Gastroesophageal sphincter (tissue), 4 donors: ENCODE data around the gene TMTC1. TPM values are rescaled to one million over a fixed set of nuclear protein-coding genes. Genes with fewer than 3 reads are reported as not detected.

ENCODE experiments used
- ATAC-seq: fragments of 150-250 bp; one replicate; pipeline ENCODE4 v1.9.1; 2016; ENCODE audit warnings: mild to moderate bottlenecking, moderate library complexity
- H3K27ac ChIP-seq, 4 donors: fragments of 200-600 bp; sonication (generic) in 3 of 4; 1 replicate in 3 of 4; 2 replicates in 1 of 4; pipeline ENCODE4 v1.5.1; 2016 to 2019
- H3K27me3 ChIP-seq: fragments of 200-600 bp; sonication (generic); one replicate; pipeline ENCODE4 v1.5.1; 2019
- H3K36me3 ChIP-seq, 2 donors: fragments of 200-600 bp; sonication (generic); one replicate each; pipeline ENCODE4 v1.5.1; 2019; ENCODE audit warnings: control low read depth in 1 of 2
- H3K4me1 ChIP-seq, 3 donors: fragments of 200-600 bp; sonication (generic); 1 replicate in 2 of 3; 2 replicates in 1 of 3; pipeline ENCODE4 v1.5.1; 2016 to 2019; ENCODE audit warnings: control low read depth in 2 of 3
- H3K4me3 ChIP-seq, 2 donors: fragments of 200-600 bp; sonication (generic); one replicate each; pipeline ENCODE4 v1.5.1; 2019; ENCODE audit warnings: mild to moderate bottlenecking in 1 of 2, moderate library complexity in 1 of 2
- H3K9me3 ChIP-seq, 3 donors: fragments of 200-600 bp; sonication (generic); one replicate each; pipeline ENCODE4 v1.5.1; 2017 to 2019; ENCODE audit warnings: control low read depth in 2 of 3
- EP300 ChIP-seq: sonication (generic); formaldehyde crosslinking; IDR thresholded peaks from one replicate; pipeline ENCODE4 v1.6.1; 2017; ENCODE audit warnings: antibody characterized with exemption, mild to moderate bottlenecking
- POLR2A ChIP-seq, 2 donors: fragments of 450-650 bp; IDR thresholded peaks; one replicate each; pipeline ENCODE4 v1.6.1; 2017; ENCODE audit warnings: antibody characterized with exemption in 2 of 2, mild to moderate bottlenecking in 2 of 2, moderate library complexity in 1 of 2
- POLR2AphosphoS5 ChIP-seq: sonication (generic); formaldehyde crosslinking; IDR thresholded peaks from one replicate; pipeline ENCODE4 v1.6.1; 2017; ENCODE audit warnings: antibody characterized with exemption
- WGBS, 2 donors: methylation state at CpG; one replicate each; pipeline ENCODE4 v1.1.5; 2018; ENCODE audit warnings: low coverage in 1 of 2; 5-methylcytosine and 5-hydroxymethylcytosine counted together
- total RNA-seq, 4 donors: library from RNA; depleted of rRNA; stranded (reverse); fragments of >200 nt; gene quantifications; one replicate each; pipeline ENCODE4 v1.1.0, GENCODE V29; 2016
- TF ChIP-seq, protein P1 (sequence below), 4 experiments: fragments of 200-600 bp in 2 of 4; fragments of 450-650 bp in 2 of 4; sonication (generic) in 1 of 4; IDR thresholded peaks; one replicate each; pipeline ENCODE4 v1.5.1; 2017 to 2019; ENCODE audit warnings: antibody characterized with exemption in 4 of 4, mild to moderate bottlenecking in 2 of 4, moderate library complexity in 2 of 4

TMTC1 gene
- total RNA-seq, 4 donors from 2014 or later = 94.0 to 190 (median 117) TPM

DNA sequence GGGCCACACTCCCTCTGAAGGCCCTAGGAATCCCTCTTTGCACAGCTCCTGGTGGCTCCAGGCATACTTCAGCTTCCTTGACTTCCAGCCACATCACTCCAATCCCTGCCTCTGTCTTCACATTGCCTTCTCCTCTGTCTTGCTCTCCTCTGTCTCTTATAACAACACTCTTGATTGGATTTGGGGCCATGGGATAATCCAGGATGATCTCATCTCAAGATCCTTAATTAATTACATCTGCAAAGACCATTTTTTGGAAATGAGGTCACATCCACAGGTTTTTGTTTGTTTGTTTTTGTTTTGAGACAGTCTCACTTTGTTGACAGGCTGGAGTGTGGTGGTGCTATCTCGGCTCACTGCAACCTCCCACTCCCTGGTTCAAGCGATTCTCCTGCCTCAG is 88.7 kb downstream of the TMTC1 start:
- Histone ChIP-seq H3K4me3 (no peak overlapping the region), H3K9me3 (no peaks in the 10 kb centered on the region), H3K27me3 (no peaks in the 10 kb centered on the region), H3K27ac (no peak overlapping the region), H3K4me1 (no peaks in the 10 kb centered on the region), H3K36me3 (no peaks in the 10 kb centered on the region)
- 100% methylated on average over 2 of the region's 2 CpGs for WGBS, 2 donors
- ATAC-seq = no peak
- TF ChIP-seq, protein P1, sequence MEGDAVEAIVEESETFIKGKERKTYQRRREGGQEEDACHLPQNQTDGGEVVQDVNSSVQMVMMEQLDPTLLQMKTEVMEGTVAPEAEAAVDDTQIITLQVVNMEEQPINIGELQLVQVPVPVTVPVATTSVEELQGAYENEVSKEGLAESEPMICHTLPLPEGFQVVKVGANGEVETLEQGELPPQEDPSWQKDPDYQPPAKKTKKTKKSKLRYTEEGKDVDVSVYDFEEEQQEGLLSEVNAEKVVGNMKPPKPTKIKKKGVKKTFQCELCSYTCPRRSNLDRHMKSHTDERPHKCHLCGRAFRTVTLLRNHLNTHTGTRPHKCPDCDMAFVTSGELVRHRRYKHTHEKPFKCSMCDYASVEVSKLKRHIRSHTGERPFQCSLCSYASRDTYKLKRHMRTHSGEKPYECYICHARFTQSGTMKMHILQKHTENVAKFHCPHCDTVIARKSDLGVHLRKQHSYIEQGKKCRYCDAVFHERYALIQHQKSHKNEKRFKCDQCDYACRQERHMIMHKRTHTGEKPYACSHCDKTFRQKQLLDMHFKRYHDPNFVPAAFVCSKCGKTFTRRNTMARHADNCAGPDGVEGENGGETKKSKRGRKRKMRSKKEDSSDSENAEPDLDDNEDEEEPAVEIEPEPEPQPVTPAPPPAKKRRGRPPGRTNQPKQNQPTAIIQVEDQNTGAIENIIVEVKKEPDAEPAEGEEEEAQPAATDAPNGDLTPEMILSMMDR (IDR thresholded peaks at IDR 0.05) = no peak
- TF ChIP-seq POLR2AphosphoS5 (no peak), POLR2A (IDR thresholded peaks at IDR 0.05) (no peak), EP300 (no peak)

DNA sequence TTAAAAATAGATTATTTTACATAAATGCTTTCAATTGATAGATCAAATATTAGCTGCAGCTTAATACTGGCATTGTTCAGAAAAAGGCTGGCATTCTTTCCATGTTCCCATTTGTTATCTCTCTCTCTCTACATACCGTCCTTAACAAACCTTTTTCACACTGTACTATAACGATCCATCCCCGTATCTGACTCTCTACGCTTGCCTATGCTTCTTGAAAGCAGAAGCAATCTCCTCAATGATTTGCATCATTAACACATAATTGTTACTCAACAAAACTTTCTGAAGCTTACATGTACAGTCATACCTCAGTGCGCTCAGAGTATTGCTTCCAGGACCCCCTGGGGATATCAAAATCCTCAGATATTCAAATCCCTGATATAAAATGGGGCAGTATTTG is 89.7 kb downstream of the TMTC1 start:
- no peak for TF ChIP-seq POLR2AphosphoS5
- H3K27ac ChIP-seq = no peak overlapping the region
- H3K9me3 ChIP-seq = no peaks in the 10 kb centered on the region
- no peaks in the 10 kb centered on the region for H3K36me3 ChIP-seq
- H3K4me3 ChIP-seq = no peak overlapping the region
- H3K27me3 ChIP-seq = no peaks in the 10 kb centered on the region
- H3K4me1 ChIP-seq = no peaks in the 10 kb centered on the region
- WGBS, 2 donors = 94 to 97% methylated on average over 5 of the region's 5 CpGs
- ATAC-seq = no peak

DNA sequence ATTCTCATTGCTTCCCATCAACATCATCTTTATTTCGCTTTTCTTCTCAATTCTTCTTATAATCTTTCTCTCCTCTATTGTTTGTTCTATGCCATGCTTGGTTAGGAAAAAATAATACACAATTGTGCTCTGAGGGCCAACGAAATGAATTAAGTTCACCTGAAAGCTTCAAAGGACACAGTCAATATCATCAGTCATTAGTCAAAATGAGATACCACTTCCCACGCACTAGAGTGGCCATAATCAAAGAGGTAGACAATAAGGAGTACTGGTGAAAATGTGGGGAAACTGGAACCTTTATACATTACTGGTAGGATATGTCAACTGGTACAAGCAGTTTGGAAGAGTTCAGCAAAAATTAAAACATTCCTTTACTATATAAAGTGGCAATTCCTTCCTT is 91.5 kb downstream of the TMTC1 start:
- Histone ChIP-seq H3K27me3 (no peaks in the 10 kb centered on the region), H3K4me3 (no peak overlapping the region), H3K4me1 (no peaks in the 10 kb centered on the region), H3K9me3 (no peaks in the 10 kb centered on the region), H3K27ac (no peak overlapping the region), H3K36me3 (no peaks in the 10 kb centered on the region)
- ATAC-seq = no peak
- TF ChIP-seq EP300 = no peak
- WGBS, 2 donors = 81 to 93% methylated on average over 2 to 3 of the region's 3 CpGs

DNA sequence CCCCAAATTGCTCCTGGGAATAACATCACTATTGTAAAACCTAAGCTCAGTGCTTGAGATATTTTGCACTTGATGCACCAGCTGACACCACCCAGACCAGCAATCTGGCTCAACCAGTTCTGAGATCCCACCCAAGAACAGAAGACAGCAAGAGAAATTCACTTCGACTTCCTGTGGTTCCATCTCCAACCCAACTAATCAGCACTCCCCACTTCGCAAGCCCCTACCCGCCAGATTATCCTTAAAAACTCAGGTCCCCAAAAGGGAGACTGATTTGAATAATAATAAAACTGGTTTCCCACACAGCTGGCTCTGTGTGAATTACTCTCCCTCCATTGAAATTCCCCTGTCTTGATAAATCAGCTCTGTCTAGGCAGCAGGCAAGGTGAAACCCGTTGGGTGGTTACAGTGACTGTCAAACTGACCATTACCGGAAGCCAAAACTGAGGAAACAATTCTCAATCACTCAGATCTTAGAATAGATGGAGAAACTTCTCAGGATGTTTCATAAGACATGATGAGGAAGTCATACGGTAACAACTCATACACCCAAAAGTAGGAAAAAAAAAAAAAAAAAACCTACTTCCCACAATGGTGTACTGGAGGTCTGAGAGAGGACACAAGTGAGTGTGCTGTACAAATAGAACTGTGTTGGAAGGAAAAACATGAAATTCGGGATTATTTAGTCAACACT is 92.4 kb downstream of the TMTC1 start:
- Histone ChIP-seq H3K36me3 (no peaks in the 10 kb centered on the region), H3K4me1 (no peaks in the 10 kb centered on the region), H3K4me3 (no peak overlapping the region), H3K9me3 (no peaks in the 10 kb centered on the region), H3K27ac (no peak overlapping the region), H3K27me3 (no peaks in the 10 kb centered on the region)
- 76 to 100% methylated on average over 3 to 5 of the region's 7 CpGs for WGBS, 2 donors
- ATAC-seq = no peak
- TF ChIP-seq POLR2A (IDR thresholded peaks at IDR 0.05) (no peak), EP300 (no peak), POLR2AphosphoS5 (no peak)
- TF ChIP-seq, protein P1 (IDR thresholded peaks at IDR 0.05) = no peak

DNA sequence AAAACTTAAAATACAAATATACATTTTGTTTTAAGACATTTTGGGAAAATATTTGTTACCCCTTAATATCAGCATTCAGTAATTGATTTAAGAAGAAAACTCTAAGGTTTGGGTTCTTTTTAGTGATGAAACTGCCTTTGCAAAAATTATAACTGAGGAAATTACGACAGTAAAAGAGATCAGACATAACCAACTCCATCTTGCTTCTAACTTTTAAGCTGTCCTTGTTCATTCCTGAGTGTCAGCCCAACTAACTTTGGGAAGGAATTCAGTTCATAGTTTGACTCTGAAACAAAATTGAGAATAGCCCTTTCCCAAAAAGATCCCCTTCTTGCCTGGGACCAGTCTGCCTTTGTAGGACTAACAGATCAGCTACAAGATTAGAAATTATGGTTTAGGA is 93.0 kb downstream of the TMTC1 start:
- TF ChIP-seq POLR2AphosphoS5 (no peak), EP300 (no peak), POLR2A (IDR thresholded peaks at IDR 0.05) (no peak)
- TF ChIP-seq, protein P1 (IDR thresholded peaks at IDR 0.05) = no peak
- ATAC-seq = no peak
- WGBS, 2 donors = 94 to 100% methylated on average over 1 of the region's 1 CpG
- no peak overlapping the region for H3K4me3 ChIP-seq
- H3K27ac ChIP-seq = no peak overlapping the region
- no peaks in the 10 kb centered on the region for H3K4me1 ChIP-seq
- no peaks in the 10 kb centered on the region for H3K36me3 ChIP-seq
- H3K27me3 ChIP-seq = no peaks in the 10 kb centered on the region
- H3K9me3 ChIP-seq = no peaks in the 10 kb centered on the region

DNA sequence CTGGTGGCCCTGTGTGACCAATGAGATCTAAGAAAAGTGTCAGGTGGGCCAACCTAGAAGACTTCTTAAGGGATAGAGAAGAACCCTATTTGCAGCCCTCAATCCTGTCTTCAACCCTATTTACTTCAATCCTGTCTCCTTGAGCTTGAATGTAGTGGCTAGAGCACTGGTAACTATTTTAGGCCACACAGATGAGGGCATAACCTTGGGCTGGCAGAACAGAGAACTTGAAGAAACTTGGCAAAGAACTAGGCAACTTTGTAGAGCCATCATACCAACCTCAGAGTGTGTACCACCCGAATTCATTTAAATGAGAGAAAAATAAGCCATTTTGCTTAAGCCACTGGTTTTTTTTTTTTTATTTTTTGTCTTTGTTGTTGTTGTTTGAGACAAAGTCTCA is 94.8 kb downstream of the TMTC1 start:
- no peaks in the 10 kb centered on the region for H3K27me3 ChIP-seq
- H3K4me3 ChIP-seq = no peak overlapping the region
- TF ChIP-seq, protein P1 (IDR thresholded peaks at IDR 0.05) = no peak
- no peak for TF ChIP-seq EP300
- no peak for TF ChIP-seq POLR2AphosphoS5
- no peak for TF ChIP-seq POLR2A (IDR thresholded peaks at IDR 0.05)
- H3K36me3 ChIP-seq = no peaks in the 10 kb centered on the region
- no peak for ATAC-seq
- peaks cover 0 to 9% (median 0%) of the 10 kb centered on the region in 3 donors for H3K4me1 ChIP-seq
- no peak overlapping the region for H3K27ac ChIP-seq
- 88% methylated on average over 1 of the region's 1 CpG for WGBS, 2 donors
- H3K9me3 ChIP-seq = no peaks in the 10 kb centered on the region
